ENCODE results near the gene INSYN1.

DNA sequence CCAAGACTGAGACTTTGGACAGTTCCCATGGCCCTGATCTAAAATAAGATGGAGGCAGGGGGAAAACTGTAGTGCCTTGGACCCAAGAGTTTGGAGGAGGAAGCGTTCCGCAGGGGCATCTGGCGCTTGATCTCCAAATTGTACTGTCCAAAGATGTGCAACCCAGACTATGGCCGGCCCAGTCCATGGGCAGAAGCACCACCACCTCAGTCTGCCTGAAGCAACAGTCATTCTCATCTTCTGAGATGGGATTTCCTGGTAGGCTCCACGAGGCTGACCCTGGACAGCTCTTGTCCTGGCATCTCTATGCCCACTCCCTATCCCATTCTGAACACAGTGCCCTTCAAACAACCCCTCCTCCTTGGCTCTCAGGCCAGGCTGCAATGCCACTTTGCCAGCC is 3.6 kb downstream of the INSYN1 start:
- TF ChIP-seq, protein P1, sequence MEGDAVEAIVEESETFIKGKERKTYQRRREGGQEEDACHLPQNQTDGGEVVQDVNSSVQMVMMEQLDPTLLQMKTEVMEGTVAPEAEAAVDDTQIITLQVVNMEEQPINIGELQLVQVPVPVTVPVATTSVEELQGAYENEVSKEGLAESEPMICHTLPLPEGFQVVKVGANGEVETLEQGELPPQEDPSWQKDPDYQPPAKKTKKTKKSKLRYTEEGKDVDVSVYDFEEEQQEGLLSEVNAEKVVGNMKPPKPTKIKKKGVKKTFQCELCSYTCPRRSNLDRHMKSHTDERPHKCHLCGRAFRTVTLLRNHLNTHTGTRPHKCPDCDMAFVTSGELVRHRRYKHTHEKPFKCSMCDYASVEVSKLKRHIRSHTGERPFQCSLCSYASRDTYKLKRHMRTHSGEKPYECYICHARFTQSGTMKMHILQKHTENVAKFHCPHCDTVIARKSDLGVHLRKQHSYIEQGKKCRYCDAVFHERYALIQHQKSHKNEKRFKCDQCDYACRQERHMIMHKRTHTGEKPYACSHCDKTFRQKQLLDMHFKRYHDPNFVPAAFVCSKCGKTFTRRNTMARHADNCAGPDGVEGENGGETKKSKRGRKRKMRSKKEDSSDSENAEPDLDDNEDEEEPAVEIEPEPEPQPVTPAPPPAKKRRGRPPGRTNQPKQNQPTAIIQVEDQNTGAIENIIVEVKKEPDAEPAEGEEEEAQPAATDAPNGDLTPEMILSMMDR (conservative IDR thresholded peaks at IDR 0.05; ENCODE audit: low read depth, low read length) = no peak
- TF ChIP-seq EZH2 (IDR thresholded peaks at IDR 0.05; ENCODE audit: low read length, unreplicated experiment) (no peak), EZH2phosphoT487 (IDR thresholded peaks at IDR 0.05; ENCODE audit: borderline replicate concordance, low read length) (no peak)
